Measurements from ENCODE around the gene TADA2B. TPM values are rescaled to one million over a fixed set of nuclear protein-coding genes. Genes with fewer than 3 reads are reported as not detected.

Gene TADA2B
- total RNA-seq, 1 donor: 16.0 TPM

DNA sequence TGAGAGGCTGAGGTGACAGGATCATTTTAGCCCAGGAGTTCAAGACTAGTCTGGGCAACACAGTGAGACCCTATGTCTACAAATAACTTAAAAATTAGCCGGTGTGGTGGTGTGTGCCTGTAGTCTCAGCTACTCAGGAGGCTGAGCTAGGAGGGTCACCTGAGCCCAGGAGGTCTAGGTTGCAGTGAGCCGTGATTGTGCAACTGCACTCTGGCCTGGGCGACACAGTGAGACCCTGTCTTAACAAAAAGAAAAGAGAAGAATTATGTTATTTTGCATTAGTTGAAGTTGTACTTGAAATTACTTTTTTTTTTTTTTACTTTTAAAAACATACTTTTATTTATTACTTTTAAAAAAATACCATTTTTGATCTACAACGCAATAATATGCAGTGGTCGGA is 21.8 kb upstream of the TADA2B start:
- TF ChIP-seq, protein P1, sequence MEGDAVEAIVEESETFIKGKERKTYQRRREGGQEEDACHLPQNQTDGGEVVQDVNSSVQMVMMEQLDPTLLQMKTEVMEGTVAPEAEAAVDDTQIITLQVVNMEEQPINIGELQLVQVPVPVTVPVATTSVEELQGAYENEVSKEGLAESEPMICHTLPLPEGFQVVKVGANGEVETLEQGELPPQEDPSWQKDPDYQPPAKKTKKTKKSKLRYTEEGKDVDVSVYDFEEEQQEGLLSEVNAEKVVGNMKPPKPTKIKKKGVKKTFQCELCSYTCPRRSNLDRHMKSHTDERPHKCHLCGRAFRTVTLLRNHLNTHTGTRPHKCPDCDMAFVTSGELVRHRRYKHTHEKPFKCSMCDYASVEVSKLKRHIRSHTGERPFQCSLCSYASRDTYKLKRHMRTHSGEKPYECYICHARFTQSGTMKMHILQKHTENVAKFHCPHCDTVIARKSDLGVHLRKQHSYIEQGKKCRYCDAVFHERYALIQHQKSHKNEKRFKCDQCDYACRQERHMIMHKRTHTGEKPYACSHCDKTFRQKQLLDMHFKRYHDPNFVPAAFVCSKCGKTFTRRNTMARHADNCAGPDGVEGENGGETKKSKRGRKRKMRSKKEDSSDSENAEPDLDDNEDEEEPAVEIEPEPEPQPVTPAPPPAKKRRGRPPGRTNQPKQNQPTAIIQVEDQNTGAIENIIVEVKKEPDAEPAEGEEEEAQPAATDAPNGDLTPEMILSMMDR (IDR thresholded peaks at IDR 0.05; ENCODE audit: insufficient read depth, low read depth, low read length): no peak

DNA sequence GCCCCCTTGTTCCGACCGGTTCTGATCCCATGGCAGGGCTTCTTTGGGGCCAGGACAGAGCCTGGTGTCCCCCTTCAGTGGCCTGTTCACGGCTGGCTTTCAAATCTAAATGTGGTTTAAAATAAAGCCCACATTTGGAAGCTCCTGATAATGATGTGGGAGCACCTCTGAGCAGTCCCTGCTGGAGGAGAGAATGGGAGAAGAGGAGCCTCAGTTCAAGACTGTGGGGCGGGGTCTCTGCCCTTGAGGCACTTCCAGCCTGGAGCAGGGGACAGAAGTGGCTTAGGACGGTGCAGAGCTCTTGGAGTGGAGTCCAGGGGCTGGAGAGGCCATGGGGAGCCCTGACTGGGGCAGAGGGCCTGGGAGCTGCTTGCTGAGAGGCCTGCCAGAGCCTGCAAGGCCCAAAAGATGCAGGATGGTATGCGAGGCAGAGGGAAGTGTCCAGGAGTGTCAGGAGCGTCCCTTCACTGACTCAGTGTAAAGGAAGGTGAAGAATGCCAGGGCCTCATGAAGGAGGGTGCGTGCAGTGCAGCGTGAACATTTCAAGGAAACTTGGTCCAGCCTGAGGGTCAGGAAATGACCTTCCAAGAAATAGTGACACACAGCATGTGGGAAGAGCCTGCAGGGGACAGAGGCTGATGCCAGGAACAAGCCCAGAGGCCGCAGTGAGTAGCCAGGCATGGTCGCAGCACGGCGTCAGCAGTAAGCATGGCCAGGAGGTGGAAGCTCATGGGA is 21.1 kb upstream of the TADA2B start:
- TF ChIP-seq, protein P1 (IDR thresholded peaks at IDR 0.05; ENCODE audit: insufficient read depth, low read depth, low read length): no peak
- peak; percentile 77 for DNase-seq (ENCODE audit: low read depth)
- H3K4me3 ChIP-seq (ENCODE audit: low read depth, low read length): no peak overlapping the region

More for the DNA sequence above, 21.8 kb upstream of the TADA2B start:
- DNase-seq (ENCODE audit: low read depth): no peak
- H3K4me3 ChIP-seq (ENCODE audit: low read depth, low read length): no peak overlapping the region

GRCh38 chr4:7023486-7023885 is 19.7 kb upstream of the TADA2B start:
- DNase-seq (ENCODE audit: low read depth): no peak
- H3K4me3 ChIP-seq (ENCODE audit: low read depth, low read length): no peak overlapping the region
- TF ChIP-seq, protein P1 (IDR thresholded peaks at IDR 0.05; ENCODE audit: insufficient read depth, low read depth, low read length): no peak

DNA sequence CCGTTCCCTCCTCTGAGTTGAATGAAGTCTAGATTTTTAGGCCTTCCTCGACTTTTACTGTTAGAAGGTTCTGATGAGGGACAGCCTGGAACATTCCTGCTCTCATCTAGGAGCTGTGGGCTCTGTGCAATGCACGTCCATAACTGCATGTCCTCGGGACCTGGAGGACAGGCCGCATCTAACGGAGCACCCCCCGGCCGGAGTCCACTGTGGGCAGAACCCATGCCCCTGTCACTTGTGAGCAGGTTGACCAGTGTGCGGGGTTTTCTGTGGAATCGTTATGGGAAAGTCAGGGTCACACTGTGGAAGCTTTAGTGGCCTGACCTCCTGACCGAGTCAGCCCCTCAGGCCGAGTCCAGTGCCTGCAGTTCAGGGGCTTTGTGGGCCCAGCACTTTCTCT is 19.3 kb upstream of the TADA2B start:
- H3K4me3 ChIP-seq (ENCODE audit: low read depth, low read length): no peak overlapping the region
- TF ChIP-seq, protein P1 (IDR thresholded peaks at IDR 0.05; ENCODE audit: insufficient read depth, low read depth, low read length): no peak

GRCh38 chr4:7024336-7024890 is 18.8 kb upstream of the TADA2B start:
- H3K4me3 ChIP-seq (ENCODE audit: low read depth, low read length): no peak overlapping the region
- no peak for DNase-seq (ENCODE audit: low read depth)
- TF ChIP-seq, protein P1 (IDR thresholded peaks at IDR 0.05; ENCODE audit: insufficient read depth, low read depth, low read length): no peak

More for the DNA sequence above, 19.3 kb upstream of the TADA2B start:
- DNase-seq (ENCODE audit: low read depth): no peak

DNA sequence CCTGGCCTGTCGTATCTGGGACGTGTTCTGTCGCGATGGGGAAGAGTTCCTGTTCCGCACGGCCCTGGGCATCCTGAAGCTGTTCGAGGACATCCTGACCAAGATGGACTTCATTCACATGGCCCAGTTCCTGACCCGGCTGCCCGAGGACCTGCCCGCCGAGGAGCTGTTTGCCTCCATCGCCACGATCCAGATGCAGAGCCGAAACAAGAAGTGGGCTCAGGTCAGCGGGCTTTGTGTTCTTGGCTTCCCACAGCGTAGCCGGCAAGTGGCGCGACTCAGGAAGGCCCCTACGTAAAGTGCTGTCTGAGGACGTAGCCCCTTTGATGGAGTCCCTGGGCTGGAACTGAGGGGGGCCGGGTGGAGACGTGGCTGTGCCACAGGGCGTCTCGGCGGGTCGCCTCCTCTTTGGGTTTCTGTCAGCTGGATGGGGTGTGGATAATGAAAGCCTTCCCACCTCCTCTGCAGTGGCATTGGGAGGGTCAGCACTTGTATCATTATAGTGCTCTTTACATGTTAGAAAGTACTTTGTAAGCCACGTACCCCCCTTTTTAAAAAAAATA is 18.1 kb upstream of the TADA2B start:
- DNase-seq (ENCODE audit: low read depth): no peak
- TF ChIP-seq, protein P1 (IDR thresholded peaks at IDR 0.05; ENCODE audit: insufficient read depth, low read depth, low read length): no peak
- no peak overlapping the region for H3K4me3 ChIP-seq (ENCODE audit: low read depth, low read length)
